Lung (tissue), 12 donors: ENCODE data around the gene TTLL1. TPM values are rescaled to one million over a fixed set of nuclear protein-coding genes. Genes with fewer than 3 reads are reported as not detected.

Source experiments
- ATAC-seq: fragments of 200-7000 bp; cut with Tn5 transposase; one replicate; pipeline ENCODE4 v1.9.1; 2020; ENCODE audit warnings: moderate number of reproducible peaks; ENCODE audit not compliant: insufficient read depth, low FRiP score
- DNase-seq, 3 donors: peaks; one replicate each; pipeline ENCODE4 v3.0.0-alpha.2; 2013 to 2017
- H3K27ac ChIP-seq, 2 donors: one replicate each; pipeline ENCODE4 v1.5.1; 2013; ENCODE audit warnings: mild to moderate bottlenecking in 2 of 2, moderate library complexity in 2 of 2, control low read depth in 1 of 2, inconsistent platforms in 1 of 2, low read depth in 1 of 2, low read length in 1 of 2
- H3K27me3 ChIP-seq, 3 donors: one replicate each; pipeline ENCODE4 v1.5.1; 2013; ENCODE audit warnings: low read length in 2 of 3; ENCODE audit not compliant: control insufficient read depth in 3 of 3, insufficient read depth in 3 of 3
- H3K36me3 ChIP-seq, 4 donors: one replicate each; pipeline ENCODE4 v1.5.1; 2013; ENCODE audit warnings: low read length in 4 of 4, mild to moderate bottlenecking in 1 of 4, moderate library complexity in 1 of 4; ENCODE audit not compliant: control insufficient read depth in 4 of 4, insufficient read depth in 4 of 4
- H3K4me1 ChIP-seq, 5 donors: one replicate each; pipeline ENCODE4 v1.5.1; 2013; ENCODE audit warnings: low read length in 5 of 5, mild to moderate bottlenecking in 2 of 5, moderate library complexity in 1 of 5; ENCODE audit not compliant: control insufficient read depth in 5 of 5, insufficient read depth in 5 of 5
- H3K4me3 ChIP-seq: one replicate; pipeline ENCODE4 v1.5.1; 2013; ENCODE audit warnings: mild to moderate bottlenecking, control low read depth, moderate library complexity
- H3K9ac ChIP-seq, 2 donors: one replicate each; pipeline ENCODE4 v1.5.1; 2013; ENCODE audit warnings: low read length in 2 of 2, control low read depth in 1 of 2; ENCODE audit not compliant: insufficient read depth in 1 of 2
- H3K9me3 ChIP-seq, 4 donors: one replicate each; pipeline ENCODE4 v1.5.1; 2013; ENCODE audit warnings: low read length in 3 of 4, mild to moderate bottlenecking in 1 of 4, moderate library complexity in 1 of 4; ENCODE audit not compliant: control insufficient read depth in 4 of 4, insufficient read depth in 3 of 4
- WGBS, 2 donors: extraction: QIAGEN DNeasy Blood & Tissue Kit; methylation state at CpG; one replicate each; pipeline ENCODE4 v1.1.7; 2013; 5-methylcytosine and 5-hydroxymethylcytosine counted together
- polyA plus RNA-seq, 2 donors: library from polyadenylated mRNA; stranded (reverse); fragments of 200-250 nt; gene quantifications; one replicate each; pipeline ENCODE4 v1.2.1, GENCODE V29; 2013
- total RNA-seq, 2 donors: library from RNA; depleted of rRNA in 1 of 2; stranded (reverse); fragments of >200 nt in 1 of 2; gene quantifications; one replicate each; pipeline ENCODE4 v1.2.1, GENCODE V29; 2014 to 2021
- TF ChIP-seq, protein P1 (sequence below): IDR thresholded peaks from 2 replicates; pipeline ENCODE4 v1.5.1; 2012; ENCODE audit warnings: mild to moderate bottlenecking; ENCODE audit errors: control extremely low read depth, extremely low read depth
- donor health status: control.
- donor health status: control.
- donor health status: Bipolar disorder and iron deficiency.
- donor health status: healthy.
- donor health status: DM: yes; HTN: yes; CAD: no.

The TTLL1 gene
- total and polyA plus RNA-seq, 4 donors = 3.8 to 8.0 (median 5.6) TPM

DNA sequence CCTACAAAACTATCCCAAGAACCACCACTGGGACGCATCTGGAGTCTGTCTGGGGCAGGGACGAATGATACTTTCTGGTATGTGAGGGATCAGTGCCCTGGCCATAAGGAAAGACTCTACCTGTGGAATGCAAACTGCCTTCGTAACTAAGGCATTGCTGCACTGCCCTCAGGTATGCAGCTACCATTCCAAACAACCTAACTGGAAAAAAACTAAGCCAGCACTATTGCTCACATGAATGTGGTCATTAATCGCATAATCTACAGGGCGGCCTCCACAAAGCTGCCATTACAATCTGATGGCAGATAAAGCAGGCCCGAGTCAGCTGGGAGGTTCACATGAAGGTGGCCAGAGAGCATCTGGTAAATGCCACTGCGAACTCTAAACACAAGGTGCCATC, 78.1 kb downstream of the TTLL1 start:
- no peak overlapping the region for H3K9ac ChIP-seq
- TF ChIP-seq, protein P1, sequence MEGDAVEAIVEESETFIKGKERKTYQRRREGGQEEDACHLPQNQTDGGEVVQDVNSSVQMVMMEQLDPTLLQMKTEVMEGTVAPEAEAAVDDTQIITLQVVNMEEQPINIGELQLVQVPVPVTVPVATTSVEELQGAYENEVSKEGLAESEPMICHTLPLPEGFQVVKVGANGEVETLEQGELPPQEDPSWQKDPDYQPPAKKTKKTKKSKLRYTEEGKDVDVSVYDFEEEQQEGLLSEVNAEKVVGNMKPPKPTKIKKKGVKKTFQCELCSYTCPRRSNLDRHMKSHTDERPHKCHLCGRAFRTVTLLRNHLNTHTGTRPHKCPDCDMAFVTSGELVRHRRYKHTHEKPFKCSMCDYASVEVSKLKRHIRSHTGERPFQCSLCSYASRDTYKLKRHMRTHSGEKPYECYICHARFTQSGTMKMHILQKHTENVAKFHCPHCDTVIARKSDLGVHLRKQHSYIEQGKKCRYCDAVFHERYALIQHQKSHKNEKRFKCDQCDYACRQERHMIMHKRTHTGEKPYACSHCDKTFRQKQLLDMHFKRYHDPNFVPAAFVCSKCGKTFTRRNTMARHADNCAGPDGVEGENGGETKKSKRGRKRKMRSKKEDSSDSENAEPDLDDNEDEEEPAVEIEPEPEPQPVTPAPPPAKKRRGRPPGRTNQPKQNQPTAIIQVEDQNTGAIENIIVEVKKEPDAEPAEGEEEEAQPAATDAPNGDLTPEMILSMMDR = no peak
- DNase-seq = no peak
- no peak for ATAC-seq
- no peaks in the 10 kb centered on the region for H3K36me3 ChIP-seq
- no peak overlapping the region for H3K27ac ChIP-seq
- no peaks in the 10 kb centered on the region for H3K9me3 ChIP-seq
- no peaks in the 10 kb centered on the region for H3K27me3 ChIP-seq
- H3K4me3 ChIP-seq = no peak overlapping the region
- WGBS, 2 donors = 81 to 88% methylated on average over 7 of the region's 7 CpGs
- H3K4me1 ChIP-seq = peaks cover 7 to 22% (median 10%) of the 10 kb centered on the region in 5 donors

- Histone ChIP-seq H3K36me3 (no peaks in the 10 kb centered on the region), H3K4me1 (peaks cover 7 to 27% (median 14%) of the 10 kb centered on the region in 5 donors), H3K27ac (peak overlapping the region in 1 of 2 donors; percentile 33), H3K4me3 (no peak overlapping the region), H3K9ac (no peak overlapping the region), H3K9me3 (no peaks in the 10 kb centered on the region), H3K27me3 (no peaks in the 10 kb centered on the region)
- WGBS, 2 donors = 87 to 96% methylated on average over 4 of the region's 4 CpGs
- TF ChIP-seq, protein P1 = no peak
- ATAC-seq (no peak), DNase-seq (no peak)
Observed at GRCh38 chr22:43009444-43009843, 79.7 kb downstream of the TTLL1 start.

- no peak overlapping the region for H3K4me3 ChIP-seq
- peak overlapping the region in 1 of 2 donors; percentile 3 for H3K9ac ChIP-seq
- 52 to 58% methylated on average over 4 of the region's 4 CpGs for WGBS, 2 donors
- ATAC-seq (no peak), DNase-seq (no peak)
- no peaks in the 10 kb centered on the region for H3K9me3 ChIP-seq
- TF ChIP-seq, protein P1 = no peak
- H3K27me3 ChIP-seq = no peaks in the 10 kb centered on the region
- H3K36me3 ChIP-seq = no peaks in the 10 kb centered on the region
- peak overlapping the region in 1 of 2 donors; percentile 60 for H3K27ac ChIP-seq
- H3K4me1 ChIP-seq = peaks cover 7 to 28% (median 12%) of the 10 kb centered on the region in 5 donors
Observed at GRCh38 chr22:43008921-43009320, 80.3 kb downstream of the TTLL1 start.

GRCh38 chr22:43008509-43008908, 80.7 kb downstream of the TTLL1 start:
- H3K27ac ChIP-seq = peak overlapping the region in 1 of 2 donors; percentile 52
- DNase-seq (no peak), ATAC-seq (no peak)
- WGBS, 2 donors = 85 to 94% methylated on average over 4 of the region's 4 CpGs
- no peak overlapping the region for H3K4me3 ChIP-seq
- H3K9ac ChIP-seq = peak overlapping the region in 1 of 2 donors; percentile 3
- no peaks in the 10 kb centered on the region for H3K9me3 ChIP-seq
- no peaks in the 10 kb centered on the region for H3K27me3 ChIP-seq
- H3K36me3 ChIP-seq = no peaks in the 10 kb centered on the region
- H3K4me1 ChIP-seq = peaks cover 3 to 28% (median 10%) of the 10 kb centered on the region in 5 donors
- TF ChIP-seq, protein P1 = no peak
